ENCODE results near the gene RLF.

GRCh38 chr1:40184193-40184592 is 23.0 kb downstream of the RLF start:
- TF ChIP-seq, protein P1, sequence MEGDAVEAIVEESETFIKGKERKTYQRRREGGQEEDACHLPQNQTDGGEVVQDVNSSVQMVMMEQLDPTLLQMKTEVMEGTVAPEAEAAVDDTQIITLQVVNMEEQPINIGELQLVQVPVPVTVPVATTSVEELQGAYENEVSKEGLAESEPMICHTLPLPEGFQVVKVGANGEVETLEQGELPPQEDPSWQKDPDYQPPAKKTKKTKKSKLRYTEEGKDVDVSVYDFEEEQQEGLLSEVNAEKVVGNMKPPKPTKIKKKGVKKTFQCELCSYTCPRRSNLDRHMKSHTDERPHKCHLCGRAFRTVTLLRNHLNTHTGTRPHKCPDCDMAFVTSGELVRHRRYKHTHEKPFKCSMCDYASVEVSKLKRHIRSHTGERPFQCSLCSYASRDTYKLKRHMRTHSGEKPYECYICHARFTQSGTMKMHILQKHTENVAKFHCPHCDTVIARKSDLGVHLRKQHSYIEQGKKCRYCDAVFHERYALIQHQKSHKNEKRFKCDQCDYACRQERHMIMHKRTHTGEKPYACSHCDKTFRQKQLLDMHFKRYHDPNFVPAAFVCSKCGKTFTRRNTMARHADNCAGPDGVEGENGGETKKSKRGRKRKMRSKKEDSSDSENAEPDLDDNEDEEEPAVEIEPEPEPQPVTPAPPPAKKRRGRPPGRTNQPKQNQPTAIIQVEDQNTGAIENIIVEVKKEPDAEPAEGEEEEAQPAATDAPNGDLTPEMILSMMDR (IDR thresholded peaks at IDR 0.05) = no peak
- no peak for TF ChIP-seq POLR2A (IDR thresholded peaks at IDR 0.05)
